NCI-H1436 treated with DMSO at 0.1 percent for 48 hours (cell line): ENCODE measurements around the gene CNTN1.

ENCODE experiments used
- DNase-seq: peaks from one replicate; lab custom pipeline; 2025; lab: John Stamatoyannopoulos, UW

CNTN1 gene

GRCh38 chr12:40969796-40970195, 277.6 kb downstream of the CNTN1 start:
- DNase-seq: no peak

GRCh38 chr12:40970320-40970907, 278.2 kb downstream of the CNTN1 start:
- DNase-seq: no peak

- no peak for DNase-seq
Observed at GRCh38 chr12:40971911-40972310, 279.7 kb downstream of the CNTN1 start.

GRCh38 chr12:40976546-40976945, 284.3 kb downstream of the CNTN1 start:
- DNase-seq: no peak

- no peak for DNase-seq
Observed at GRCh38 chr12:40980427-40980961, 288.3 kb downstream of the CNTN1 start.

- DNase-seq: no peak
Observed at GRCh38 chr12:40986001-40986400, 293.8 kb downstream of the CNTN1 start.

GRCh38 chr12:40988355-40988754, 296.1 kb downstream of the CNTN1 start:
- no peak for DNase-seq

- DNase-seq: no peak
Observed at GRCh38 chr12:40988824-40989223, 296.6 kb downstream of the CNTN1 start.

GRCh38 chr12:40989785-40990184, 297.5 kb downstream of the CNTN1 start:
- DNase-seq: no peak

- DNase-seq: no peak
Observed at GRCh38 chr12:40992158-40992557, 299.9 kb downstream of the CNTN1 start.

GRCh38 chr12:40992674-40993073, 300.4 kb downstream of the CNTN1 start:
- DNase-seq: no peak

- DNase-seq: no peak
Observed at GRCh38 chr12:40993158-40993557, 300.9 kb downstream of the CNTN1 start.

GRCh38 chr12:40996091-40996490, 303.9 kb downstream of the CNTN1 start:
- no peak for DNase-seq

- no peak for DNase-seq
Observed at GRCh38 chr12:40999210-40999609, 307.0 kb downstream of the CNTN1 start.

- DNase-seq: no peak
Observed at GRCh38 chr12:41008472-41008871, 316.2 kb downstream of the CNTN1 start.

GRCh38 chr12:41011939-41012338, 319.7 kb downstream of the CNTN1 start:
- no peak for DNase-seq

- DNase-seq: no peak
Observed at GRCh38 chr12:41013881-41014642, 321.8 kb downstream of the CNTN1 start.

- DNase-seq: no peak
Observed at GRCh38 chr12:41014643-41015020, 322.4 kb downstream of the CNTN1 start.

GRCh38 chr12:41018010-41018409, 325.8 kb downstream of the CNTN1 start:
- no peak for DNase-seq

- no peak for DNase-seq
Observed at GRCh38 chr12:41019461-41019860, 327.2 kb downstream of the CNTN1 start.

- DNase-seq: no peak
Observed at GRCh38 chr12:41023836-41024235, 331.6 kb downstream of the CNTN1 start.

GRCh38 chr12:41026151-41026550, 333.9 kb downstream of the CNTN1 start:
- DNase-seq: no peak

GRCh38 chr12:41032386-41032785, 340.1 kb downstream of the CNTN1 start:
- no peak for DNase-seq

- DNase-seq: no peak
Observed at GRCh38 chr12:41034686-41035085, 342.4 kb downstream of the CNTN1 start.
